Measurements from ENCODE around the gene PTK7. TPM values are rescaled to one million over a fixed set of nuclear protein-coding genes. Genes with fewer than 3 reads are reported as not detected.

PTK7 gene
- total and polyA plus RNA-seq, 2 donors from 2014 or later, result 26.0 to 55.2 TPM

DNA sequence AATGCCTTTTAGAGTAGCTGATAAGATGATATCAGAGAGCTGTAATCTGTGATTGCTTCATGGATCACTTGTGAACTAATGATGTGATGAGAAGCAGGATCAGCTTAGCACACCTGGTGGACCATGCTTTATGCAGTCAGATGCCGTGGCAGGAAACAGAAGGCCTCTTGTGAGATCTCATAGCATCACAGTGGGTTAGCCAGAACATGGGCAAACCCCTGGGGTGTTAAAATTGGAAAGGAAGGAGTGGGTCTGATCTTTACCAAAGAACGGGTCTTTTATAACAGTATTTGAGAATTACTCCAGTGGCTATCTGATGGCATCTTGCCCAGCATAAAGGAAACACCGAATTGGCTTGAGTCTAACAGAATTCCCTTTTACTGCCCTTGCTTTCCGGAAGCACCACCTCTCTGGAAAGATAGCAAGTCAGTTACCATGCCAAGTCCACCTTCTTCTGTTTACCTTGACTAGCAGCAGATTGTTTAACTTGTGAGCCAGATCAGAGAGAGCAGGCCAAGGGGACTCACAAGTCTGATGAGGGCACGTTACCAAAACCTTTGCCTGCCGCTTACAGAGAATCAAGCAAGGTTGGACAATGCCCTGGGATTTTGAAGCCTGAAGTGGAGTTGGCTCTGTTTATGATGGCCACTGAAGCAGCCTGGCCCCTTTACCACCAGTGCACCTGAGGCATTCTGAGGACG lies 74.1 kb downstream of the PTK7 start:
- TF ChIP-seq, protein P1, sequence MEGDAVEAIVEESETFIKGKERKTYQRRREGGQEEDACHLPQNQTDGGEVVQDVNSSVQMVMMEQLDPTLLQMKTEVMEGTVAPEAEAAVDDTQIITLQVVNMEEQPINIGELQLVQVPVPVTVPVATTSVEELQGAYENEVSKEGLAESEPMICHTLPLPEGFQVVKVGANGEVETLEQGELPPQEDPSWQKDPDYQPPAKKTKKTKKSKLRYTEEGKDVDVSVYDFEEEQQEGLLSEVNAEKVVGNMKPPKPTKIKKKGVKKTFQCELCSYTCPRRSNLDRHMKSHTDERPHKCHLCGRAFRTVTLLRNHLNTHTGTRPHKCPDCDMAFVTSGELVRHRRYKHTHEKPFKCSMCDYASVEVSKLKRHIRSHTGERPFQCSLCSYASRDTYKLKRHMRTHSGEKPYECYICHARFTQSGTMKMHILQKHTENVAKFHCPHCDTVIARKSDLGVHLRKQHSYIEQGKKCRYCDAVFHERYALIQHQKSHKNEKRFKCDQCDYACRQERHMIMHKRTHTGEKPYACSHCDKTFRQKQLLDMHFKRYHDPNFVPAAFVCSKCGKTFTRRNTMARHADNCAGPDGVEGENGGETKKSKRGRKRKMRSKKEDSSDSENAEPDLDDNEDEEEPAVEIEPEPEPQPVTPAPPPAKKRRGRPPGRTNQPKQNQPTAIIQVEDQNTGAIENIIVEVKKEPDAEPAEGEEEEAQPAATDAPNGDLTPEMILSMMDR (IDR thresholded peaks at IDR 0.05; ENCODE audit: borderline replicate concordance, extremely low read depth, insufficient read depth), result no peak
- Histone ChIP-seq H3K4me3 (ENCODE audit: low read length in 3 of 3) (no peak overlapping the region), H3K4me1 (ENCODE audit: control insufficient read depth in 2 of 3, insufficient read depth in 2 of 3, low read depth in 1 of 3, low read length in 3 of 3) (no peaks in the 10 kb centered on the region), H3K9me3 (ENCODE audit: control insufficient read depth in 2 of 3, insufficient read depth in 1 of 3, low read length in 3 of 3) (no peaks in the 10 kb centered on the region), H3K9ac (ENCODE audit: low read length in 3 of 3) (no peak overlapping the region), H3K27me3 (ENCODE audit: control insufficient read depth, insufficient read depth, low read length) (no peaks in the 10 kb centered on the region), H3K36me3 (ENCODE audit: control insufficient read depth in 2 of 3, insufficient read depth in 3 of 3, low read length in 3 of 3) (peaks cover 0 to 5% (median 0%) of the 10 kb centered on the region in 3 donors), H3K27ac (ENCODE audit: low read depth in 2 of 2, low read length in 2 of 2) (no peak overlapping the region)
- FAIRE-seq, result no peak
- no peak for DNase-seq
- intact Hi-C loops (cut with DNase I), result no loop called here

- Histone ChIP-seq H3K4me3 (ENCODE audit: low read length in 3 of 3) (no peak overlapping the region), H3K27me3 (ENCODE audit: control insufficient read depth, insufficient read depth, low read length) (no peaks in the 10 kb centered on the region), H3K4me1 (ENCODE audit: control insufficient read depth in 2 of 3, insufficient read depth in 2 of 3, low read depth in 1 of 3, low read length in 3 of 3) (no peaks in the 10 kb centered on the region), H3K9ac (ENCODE audit: low read length in 3 of 3) (no peak overlapping the region), H3K36me3 (ENCODE audit: control insufficient read depth in 2 of 3, insufficient read depth in 3 of 3, low read length in 3 of 3) (peaks cover 0 to 3% (median 0%) of the 10 kb centered on the region in 3 donors), H3K27ac (ENCODE audit: low read depth in 2 of 2, low read length in 2 of 2) (no peak overlapping the region), H3K9me3 (ENCODE audit: control insufficient read depth in 2 of 3, insufficient read depth in 1 of 3, low read length in 3 of 3) (no peaks in the 10 kb centered on the region)
- intact Hi-C loops (cut with DNase I), result no loop called here
- DNase-seq (peak in 1 of 5 donors; percentile 61), FAIRE-seq (no peak)
- TF ChIP-seq, protein P1 (IDR thresholded peaks at IDR 0.05; ENCODE audit: borderline replicate concordance, extremely low read depth, insufficient read depth), result no peak
Measured at GRCh38 chr6:43159599-43159998, 83.5 kb downstream of the PTK7 start.

DNA sequence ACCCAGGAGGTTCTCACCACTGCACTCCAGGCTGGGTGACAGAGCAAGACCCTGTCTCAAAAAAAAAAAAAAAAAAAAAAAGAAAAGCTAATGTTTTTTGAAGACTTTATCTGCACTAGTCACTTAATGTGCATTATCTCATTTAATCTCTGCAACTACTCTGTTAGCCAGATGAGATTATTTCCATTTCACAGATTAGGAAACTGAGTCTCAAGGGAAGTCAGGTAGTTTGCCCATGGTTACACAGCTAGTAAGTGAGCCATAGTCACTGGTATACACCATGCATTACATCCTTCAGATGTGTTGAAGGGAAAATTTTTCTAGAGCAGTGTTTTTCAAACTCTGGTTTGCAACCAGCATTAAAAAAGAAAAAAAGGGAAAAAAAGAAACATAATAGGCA lies 87.8 kb downstream of the PTK7 start:
- no peaks in the 10 kb centered on the region for H3K9me3 ChIP-seq (ENCODE audit: control insufficient read depth in 2 of 3, insufficient read depth in 1 of 3, low read length in 3 of 3)
- no peak overlapping the region for H3K9ac ChIP-seq (ENCODE audit: low read length in 3 of 3)
- intact Hi-C loops (cut with DNase I), result no loop called here
- H3K4me3 ChIP-seq (ENCODE audit: low read length in 3 of 3), result no peak overlapping the region
- TF ChIP-seq, protein P1 (IDR thresholded peaks at IDR 0.05; ENCODE audit: borderline replicate concordance, extremely low read depth, insufficient read depth), result no peak
- H3K4me1 ChIP-seq (ENCODE audit: control insufficient read depth in 2 of 3, insufficient read depth in 2 of 3, low read depth in 1 of 3, low read length in 3 of 3), result no peaks in the 10 kb centered on the region
- H3K27ac ChIP-seq (ENCODE audit: low read depth in 2 of 2, low read length in 2 of 2), result no peak overlapping the region
- H3K36me3 ChIP-seq (ENCODE audit: control insufficient read depth in 2 of 3, insufficient read depth in 3 of 3, low read length in 3 of 3), result peaks cover 0 to 3% (median 0%) of the 10 kb centered on the region in 3 donors
- DNase-seq (peak in 1 of 5 donors; percentile 6), FAIRE-seq (no peak)
- H3K27me3 ChIP-seq (ENCODE audit: control insufficient read depth, insufficient read depth, low read length), result no peaks in the 10 kb centered on the region
